ENCODE results near the gene HIPK1.
"Not testable (repeated sequence)": the region's sequence is repeated elsewhere in the genome, so short reads cannot be mapped to it uniquely, and the experiment has no call there.

Gene HIPK1

GRCh38 chr1:113945329-113945728 lies 16.2 kb downstream of the HIPK1 start:
- DNase-seq: no peak

- DNase-seq: no peak
Observed at GRCh38 chr1:113946112-113946511, 17.0 kb downstream of the HIPK1 start.

- no peak for DNase-seq
Observed at GRCh38 chr1:113946678-113947387, 17.7 kb downstream of the HIPK1 start.

GRCh38 chr1:113947388-113948107 lies 18.4 kb downstream of the HIPK1 start:
- DNase-seq: no peak

GRCh38 chr1:113948151-113948550 lies 19.0 kb downstream of the HIPK1 start:
- DNase-seq: not testable (repeated sequence)

GRCh38 chr1:113949007-113949406 lies 19.9 kb downstream of the HIPK1 start:
- no peak for DNase-seq

GRCh38 chr1:113950908-113951307 lies 21.8 kb downstream of the HIPK1 start:
- DNase-seq: no peak

GRCh38 chr1:113951719-113952118 lies 22.6 kb downstream of the HIPK1 start:
- DNase-seq: no peak

GRCh38 chr1:113957984-113958383 lies 28.9 kb downstream of the HIPK1 start:
- no peak for DNase-seq

GRCh38 chr1:113958691-113959090 lies 29.6 kb downstream of the HIPK1 start:
- no peak for DNase-seq

- DNase-seq: no peak
Observed at GRCh38 chr1:113963281-113963906, 34.3 kb downstream of the HIPK1 start.

GRCh38 chr1:113965703-113966412 lies 36.7 kb downstream of the HIPK1 start:
- no peak for DNase-seq

- no peak for DNase-seq
Observed at GRCh38 chr1:113972954-113973353, 43.8 kb downstream of the HIPK1 start.

- peak; percentile 56 for DNase-seq
Observed at GRCh38 chr1:113975211-113975895, 46.2 kb downstream of the HIPK1 start.

- no peak for DNase-seq
Observed at GRCh38 chr1:113976609-113977278, 47.6 kb downstream of the HIPK1 start.

- no peak for DNase-seq
Observed at GRCh38 chr1:113977906-113978305, 48.8 kb downstream of the HIPK1 start.

GRCh38 chr1:113978863-113979702 lies 50.0 kb downstream of the HIPK1 start, which contains the start of gene OLFML3:
OLFML3 (plus strand) TSS chr1:113979474; CDS start chr1:113979517, 43 bp downstream.
- no peak for DNase-seq

GRCh38 chr1:113980110-113980509 lies 51.0 kb downstream of the HIPK1 start:
- DNase-seq: no peak

- DNase-seq: no peak
Observed at GRCh38 chr1:113981962-113982931, 53.1 kb downstream of the HIPK1 start.

GRCh38 chr1:113982949-113983348 lies 53.8 kb downstream of the HIPK1 start:
- no peak for DNase-seq

Data from SIG-M5 (cell line).